Stomach (tissue), 9 donors: Measurements from ENCODE around the gene HES6. TPM values are rescaled to one million over a fixed set of nuclear protein-coding genes. Genes with fewer than 3 reads are reported as not detected.

ENCODE experiments used
- DNase-seq, 2 donors: peaks; one replicate each; pipeline versions ENCODE4 v3.0.0 to v3.0.0-alpha.2; 2013 to 2019
- H3K27ac ChIP-seq, 5 donors: fragments of 200-600 bp in 4 of 5; sonication (generic) in 4 of 5; one replicate each; pipeline ENCODE4 v1.5.1; 2013 to 2019; ENCODE audit warnings: mild to moderate bottlenecking in 1 of 5, moderate library complexity in 1 of 5
- H3K27me3 ChIP-seq, 3 donors: fragments of 200-600 bp; sonication (generic); one replicate each; pipeline ENCODE4 v1.5.1; 2017 to 2019; ENCODE audit warnings: mixed run types in 1 of 3
- H3K36me3 ChIP-seq, 4 donors: fragments of 200-600 bp; sonication (generic); 1 replicate in 3 of 4; 2 replicates in 1 of 4; pipeline ENCODE4 v1.5.1; 2016 to 2019
- H3K4me1 ChIP-seq, 4 donors: fragments of 200-600 bp; sonication (generic); one replicate each; pipeline ENCODE4 v1.5.1; 2016 to 2019
- H3K4me3 ChIP-seq, 4 donors: fragments of 200-600 bp; sonication (generic) in 3 of 4; one replicate each; pipeline ENCODE4 v1.5.1; 2016 to 2019; ENCODE audit warnings: mild to moderate bottlenecking in 1 of 4
- H3K9me3 ChIP-seq, 4 donors: fragments of 200-600 bp; sonication (generic); one replicate each; pipeline ENCODE4 v1.5.1; 2016 to 2019
- CTCF ChIP-seq, 7 experiments: fragments of 450-650 bp in 4 of 7; fragments of 200-600 bp in 3 of 7; sonication (generic) in 3 of 7; IDR thresholded peaks; one replicate each; pipeline ENCODE4 v1.5.1; 2016 to 2019; ENCODE audit warnings: antibody characterized with exemption in 7 of 7, control low read depth in 2 of 7, mild to moderate bottlenecking in 1 of 7
- EP300 ChIP-seq: sonication (generic); formaldehyde crosslinking; IDR thresholded peaks from one replicate; pipeline ENCODE4 v1.6.1; 2017; ENCODE audit warnings: antibody characterized with exemption
- POLR2A ChIP-seq, 4 donors: fragments of 450-650 bp; IDR thresholded peaks; one replicate each; pipeline ENCODE4 v1.6.1; 2016; ENCODE audit warnings: antibody characterized with exemption in 4 of 4, control low read depth in 2 of 4, mild to moderate bottlenecking in 1 of 4, moderate library complexity in 1 of 4
- POLR2AphosphoS5 ChIP-seq, 3 donors: sonication (generic); formaldehyde crosslinking; IDR thresholded peaks; one replicate each; pipeline ENCODE4 v1.6.1; 2016; ENCODE audit warnings: antibody characterized with exemption in 3 of 3
- WGBS, 5 donors: extraction: QIAGEN DNeasy Blood & Tissue Kit in 3 of 5; methylation state at CpG; one replicate each; pipeline versions ENCODE4 v1.1.5 to v1.1.7; 2013 to 2018; 5-methylcytosine and 5-hydroxymethylcytosine counted together
- intact Hi-C: fragments of 100-400 bp; cut with DNase I; formaldehyde crosslinking; loops from one replicate; pipeline ENCODE4 v1.15.1; 2023; ENCODE audit warnings: low total_unique reads
- polyA plus RNA-seq, 3 donors: library from polyadenylated mRNA; stranded (reverse); fragments of 200-250 nt; gene quantifications; one replicate each; pipeline ENCODE4 v1.2.3, GENCODE V29; 2013
- total RNA-seq, 5 donors: library from RNA; depleted of rRNA; stranded (reverse); fragments of >200 nt; gene quantifications; one replicate each; pipeline versions ENCODE4 v1.1.0 to v1.2.3, GENCODE V29; 2014 to 2016
- donor health status: healthy with polysubstance abuse.
- donor health status: Bipolar disorder and iron deficiency.
- donor health status: healthy.

Gene HES6
- total and polyA plus RNA-seq, 8 donors = 6.7 to 222 (median 17.0) TPM; not detected in 1

- Histone ChIP-seq H3K27me3 (no peaks in the 10 kb centered on the region), H3K27ac (peak overlapping the region; percentile 98 to 99 (median 98)), H3K36me3 (no peaks in the 10 kb centered on the region), H3K4me3 (peak overlapping the region; percentile 9 to 28 (median 16)), H3K9me3 (no peaks in the 10 kb centered on the region), H3K4me1 (peaks cover 51 to 90% (median 81%) of the 10 kb centered on the region in 4 donors)
- WGBS, 5 donors = 13 to 27% (median 19%) methylated on average over 7 of the region's 7 CpGs
- DNase-seq = peak; percentile 91 to 96
- intact Hi-C loops = no loop called here
- TF ChIP-seq POLR2A (IDR thresholded peaks at IDR 0.05) (no peak), CTCF (IDR thresholded peaks at IDR 0.05) (peak in 1 of 7 experiments; percentile 22), POLR2AphosphoS5 (IDR thresholded peaks at IDR 0.05) (peak; percentile 69 to 89 (median 86)), EP300 (peak; percentile 58)
Observed at GRCh38 chr2:238285653-238286082, 45.8 kb upstream of the HES6 start.

DNA sequence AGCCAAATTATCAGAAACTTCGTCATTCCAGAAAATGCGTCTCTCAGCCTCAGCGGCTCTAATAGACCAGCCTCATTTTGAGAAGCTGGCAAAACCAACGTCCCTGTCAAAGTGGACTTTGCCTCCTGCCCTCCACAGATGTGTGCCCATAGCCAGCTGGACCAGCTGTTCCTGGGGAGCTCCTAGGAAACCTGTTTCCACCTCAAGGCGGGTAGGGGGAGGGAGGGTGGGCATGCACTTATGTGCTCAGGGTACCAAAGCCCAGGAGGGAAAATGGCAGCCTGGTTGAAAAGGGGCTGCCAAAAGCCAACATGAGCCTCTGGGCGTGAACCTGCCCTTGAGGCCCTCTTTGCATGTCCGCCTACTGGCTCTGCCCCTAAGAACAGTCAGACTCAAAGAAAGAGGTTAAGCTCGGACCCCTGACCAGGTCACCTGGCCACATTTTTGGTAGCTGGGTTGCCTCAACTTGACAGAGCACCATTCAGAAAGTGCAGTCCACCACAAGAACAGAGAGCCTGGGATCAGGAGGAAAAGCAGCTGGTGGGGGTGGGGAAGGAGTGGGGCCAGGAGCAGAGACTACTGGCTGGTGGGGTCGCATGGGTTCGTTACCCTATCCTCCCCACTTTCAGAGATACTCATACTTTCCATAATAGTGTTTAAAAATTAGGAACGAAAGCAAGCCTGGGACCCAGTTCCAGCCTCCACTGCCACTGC is 45.1 kb upstream of the HES6 start:
- TF ChIP-seq POLR2AphosphoS5 (IDR thresholded peaks at IDR 0.05) = no peak
- no peaks in the 10 kb centered on the region for H3K36me3 ChIP-seq
- DNase-seq = peak; percentile 55 to 65
- H3K27me3 ChIP-seq = no peaks in the 10 kb centered on the region
- 38 to 55% (median 48%) methylated on average over 11 of the region's 11 CpGs for WGBS, 5 donors
- H3K27ac ChIP-seq = peak overlapping the region; percentile 98 to 99 (median 98)
- peaks cover 50 to 90% (median 84%) of the 10 kb centered on the region in 4 donors for H3K4me1 ChIP-seq
- intact Hi-C loops = no loop called here
- H3K4me3 ChIP-seq = peak overlapping the region in 1 of 4 donors; percentile 28
- no peaks in the 10 kb centered on the region for H3K9me3 ChIP-seq

GRCh38 chr2:238282861-238283738 is 43.3 kb upstream of the HES6 start:
- H3K27ac ChIP-seq = peak overlapping the region in 3 of 5 donors; percentile 17 to 99 (median 98)
- peaks cover 0 to 7% (median 0%) of the 10 kb centered on the region in 4 donors for H3K36me3 ChIP-seq
- H3K9me3 ChIP-seq = no peaks in the 10 kb centered on the region
- DNase-seq = no peak
- TF ChIP-seq EP300 (no peak), CTCF (IDR thresholded peaks at IDR 0.05) (no peak), POLR2A (IDR thresholded peaks at IDR 0.05) (no peak), POLR2AphosphoS5 (IDR thresholded peaks at IDR 0.05) (no peak)
- H3K4me1 ChIP-seq = peaks cover 43 to 96% (median 85%) of the 10 kb centered on the region in 4 donors
- no peak overlapping the region for H3K4me3 ChIP-seq
- no peaks in the 10 kb centered on the region for H3K27me3 ChIP-seq
- intact Hi-C loops = no loop called here
- WGBS, 5 donors = 87 to 94% (median 91%) methylated on average over 17 of the region's 17 CpGs

DNA sequence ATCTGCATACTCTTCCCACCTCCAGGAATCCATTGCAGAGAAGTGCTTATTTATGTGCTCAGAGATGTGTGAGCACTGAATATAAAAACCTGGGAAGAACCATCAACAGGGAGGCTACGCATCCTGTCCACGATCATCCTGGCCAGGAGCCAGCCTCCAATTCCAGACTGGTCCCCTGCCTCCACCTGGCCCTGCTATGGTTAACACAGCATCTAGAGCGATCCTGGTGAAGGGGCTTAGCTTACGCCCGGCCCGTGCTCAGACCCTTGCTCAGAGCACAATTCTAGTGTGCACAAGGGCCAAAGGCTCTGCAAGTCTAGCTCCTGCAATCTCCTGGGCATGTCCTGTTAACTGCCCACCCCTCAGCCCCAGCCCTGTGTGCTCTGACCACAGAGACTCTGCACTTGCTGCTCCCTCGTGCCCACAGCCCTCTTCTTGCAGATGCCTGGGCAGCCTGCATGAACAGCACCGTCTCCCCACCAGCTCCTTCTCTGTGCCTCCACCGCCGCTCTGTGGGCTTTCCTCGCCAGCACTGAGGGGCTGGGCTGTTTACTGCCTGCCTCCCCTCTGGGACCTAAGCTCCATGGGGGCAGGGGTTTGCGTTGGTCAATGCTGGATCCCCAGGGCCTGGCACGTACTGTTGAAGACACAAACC is 42.1 kb upstream of the HES6 start:
- intact Hi-C loops = no loop called here
- 84 to 91% (median 86%) methylated on average over 13 of the region's 13 CpGs for WGBS, 5 donors
- TF ChIP-seq EP300 (no peak), POLR2AphosphoS5 (IDR thresholded peaks at IDR 0.05) (no peak), CTCF (IDR thresholded peaks at IDR 0.05) (no peak)
- peaks cover 9 to 16% (median 9%) of the 10 kb centered on the region in 4 donors for H3K36me3 ChIP-seq
- H3K4me1 ChIP-seq = peaks cover 34 to 87% (median 76%) of the 10 kb centered on the region in 4 donors
- H3K9me3 ChIP-seq = no peaks in the 10 kb centered on the region
- DNase-seq = no peak
- peak overlapping the region in 1 of 5 donors; percentile 99 for H3K27ac ChIP-seq
- no peaks in the 10 kb centered on the region for H3K27me3 ChIP-seq
- no peak overlapping the region for H3K4me3 ChIP-seq
